Heart right ventricle (tissue), 16 donors: ENCODE results near the gene PNLIPRP1. TPM values are rescaled to one million over a fixed set of nuclear protein-coding genes. Genes with fewer than 3 reads are reported as not detected.

Experiments used
- ATAC-seq, 8 donors: fragments of 200-7000 bp; cut with Tn5 transposase; one replicate each; pipeline ENCODE4 v1.9.1; 2020; ENCODE audit warnings: mild to moderate bottlenecking in 8 of 8, moderate library complexity in 8 of 8, moderate number of reproducible peaks in 1 of 8
- DNase-seq, 2 donors: peaks; one replicate each; pipeline ENCODE4 v3.0.0-alpha.2; 2020
- H3K27ac ChIP-seq, 10 donors: fragments of 200-600 bp; sonication (generic) in 2 of 10; one replicate each; pipeline versions ENCODE4 v1.5.0 to v1.8.0; 2020 to 2022; ENCODE audit warnings: mild to moderate bottlenecking in 3 of 10
- H3K27me3 ChIP-seq, 7 donors: fragments of 200-600 bp; one replicate each; pipeline ENCODE4 v1.8.0; 2021 to 2022; ENCODE audit warnings: mild to moderate bottlenecking in 2 of 7
- H3K36me3 ChIP-seq, 9 donors: fragments of 200-600 bp; sonication (generic) in 1 of 9; one replicate each; pipeline versions ENCODE4 v1.5.0 to v1.8.0; 2020 to 2022; ENCODE audit warnings: mild to moderate bottlenecking in 2 of 9
- H3K4me1 ChIP-seq, 9 donors: fragments of 200-600 bp; sonication (generic) in 1 of 9; one replicate each; pipeline versions ENCODE4 v1.5.0 to v1.8.0; 2020 to 2022; ENCODE audit warnings: mild to moderate bottlenecking in 4 of 9
- H3K4me3 ChIP-seq, 10 donors: fragments of 200-600 bp; sonication (generic) in 2 of 10; one replicate each; pipeline versions ENCODE4 v1.5.0 to v1.8.0; 2020 to 2022; ENCODE audit warnings: mild to moderate bottlenecking in 7 of 10, moderate library complexity in 2 of 10
- H3K9me3 ChIP-seq, 11 donors: fragments of 200-600 bp in 10 of 11; sonication (generic) in 2 of 11; one replicate each; pipeline versions ENCODE4 v1.5.0 to v1.8.0; 2013 to 2022; ENCODE audit warnings: mild to moderate bottlenecking in 2 of 11, control low read depth in 1 of 11, moderate library complexity in 1 of 11
- WGBS, 2 donors: extraction: QIAGEN DNeasy Blood & Tissue Kit; methylation state at CpG; one replicate each; pipeline ENCODE4 v1.1.7; 2013; ENCODE audit warnings: inconsistent platforms in 1 of 2; 5-methylcytosine and 5-hydroxymethylcytosine counted together
- intact Hi-C, 10 donors: fragments of 100-400 bp; cut with DNase I; formaldehyde crosslinking; loops; one replicate each; pipeline versions ENCODE4 v1.11.1 to v1.14.2; 2022
- polyA plus RNA-seq, 2 donors: library from polyadenylated mRNA; stranded (reverse); fragments of 200-250 nt; gene quantifications; one replicate each; pipeline ENCODE4 v1.2.3, GENCODE V29; 2013
- total RNA-seq, 10 donors: library from RNA; stranded (reverse); fragmentation: NEBNext Ultra II Directional in 3 of 10; extraction: Animal tissue kit (Norgen Biotek cat#: 25700) in 3 of 10; gene quantifications; one replicate each; pipeline versions ENCODE4 v1.2.1 to v1.2.4, GENCODE V29; 2021 to 2023
- TF ChIP-seq, protein P1 (sequence below), 9 donors: fragments of 200-600 bp; sonication (generic) in 2 of 9; IDR thresholded peaks; one replicate each; pipeline versions ENCODE4 v1.5.0 to v1.8.0; 2021 to 2022; ENCODE audit warnings: antibody characterized with exemption in 9 of 9, mild to moderate bottlenecking in 5 of 9, moderate library complexity in 1 of 9
- donor health status: Arrhythmogenic right ventricular cardiomyopathy.
- donor health status: ischemic (EF 13 %, LVEDD 7.1; RV severe dilation, severe dysfunction).
- donor health status: healthy with polysubstance abuse.
- donor health status: DM: no; HTN: yes; CAD: no.
- donor health status: DM: no; HTN: no; CAD: no.
- donor health status: ischemic (EF 25% LVEDD 6.9; RV normal size, moderate dysfunction).
- donor health status: ischemic (EF 25% LVEDD 5.7; RV mildly dilated, moderate dysfunction).
- donor health status: healthy.
- donor health status: DM: yes; HTN: yes; CAD: no.
- donor health status: Ischemic cardiomyopathy.
- donor health status: ischemic (EF 35%, LVEDD 5.7; RV mildly dilated, moderate dysfunction).
- donor health status: nonischemic (EF 11% LVEDD 7.7; RV severe dilation, severe dysfunction).
- donor health status: DM: yes; HTN: yes; CAD: no.
- donor health status: PGD.
- donor health status: ischemic (EF 29% LVEDD 5.4; RV normal size, mild dysfunction).
- donor health status: nonischemic (EF 23%, LVEDD 6.1; RV moderate dilation, normal function).

PNLIPRP1 gene
- total and polyA plus RNA-seq, 12 donors = 0.16 to 1.2 (median 0.64) TPM; not detected in 4

DNA sequence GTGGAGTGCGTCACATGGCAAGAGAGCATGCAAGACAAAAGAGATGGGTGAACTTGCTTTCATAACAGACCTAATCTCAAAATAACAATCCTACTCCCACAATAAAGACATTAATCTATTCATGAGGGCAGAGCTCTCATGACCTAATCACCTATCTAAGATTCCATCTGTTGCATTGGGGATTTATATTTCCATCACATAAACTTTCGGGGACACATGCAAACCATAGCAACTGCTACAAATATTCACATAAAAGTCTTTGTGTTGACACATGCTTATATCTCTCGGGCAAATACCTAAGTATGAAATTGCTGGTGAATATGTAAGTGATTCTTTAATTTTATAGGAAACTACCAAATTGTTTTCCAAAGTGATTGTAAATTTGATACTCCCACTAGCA is 16.0 kb upstream of the PNLIPRP1 start:
- Histone ChIP-seq H3K27me3 (peaks cover 0 to 15% (median 0%) of the 10 kb centered on the region in 7 donors), H3K9me3 (no peaks in the 10 kb centered on the region), H3K4me3 (no peak overlapping the region), H3K36me3 (no peaks in the 10 kb centered on the region), H3K27ac (no peak overlapping the region), H3K4me1 (no peaks in the 10 kb centered on the region)
- intact Hi-C loops = no loop called here
- ATAC-seq (no peak), DNase-seq (no peak)
- TF ChIP-seq, protein P1, sequence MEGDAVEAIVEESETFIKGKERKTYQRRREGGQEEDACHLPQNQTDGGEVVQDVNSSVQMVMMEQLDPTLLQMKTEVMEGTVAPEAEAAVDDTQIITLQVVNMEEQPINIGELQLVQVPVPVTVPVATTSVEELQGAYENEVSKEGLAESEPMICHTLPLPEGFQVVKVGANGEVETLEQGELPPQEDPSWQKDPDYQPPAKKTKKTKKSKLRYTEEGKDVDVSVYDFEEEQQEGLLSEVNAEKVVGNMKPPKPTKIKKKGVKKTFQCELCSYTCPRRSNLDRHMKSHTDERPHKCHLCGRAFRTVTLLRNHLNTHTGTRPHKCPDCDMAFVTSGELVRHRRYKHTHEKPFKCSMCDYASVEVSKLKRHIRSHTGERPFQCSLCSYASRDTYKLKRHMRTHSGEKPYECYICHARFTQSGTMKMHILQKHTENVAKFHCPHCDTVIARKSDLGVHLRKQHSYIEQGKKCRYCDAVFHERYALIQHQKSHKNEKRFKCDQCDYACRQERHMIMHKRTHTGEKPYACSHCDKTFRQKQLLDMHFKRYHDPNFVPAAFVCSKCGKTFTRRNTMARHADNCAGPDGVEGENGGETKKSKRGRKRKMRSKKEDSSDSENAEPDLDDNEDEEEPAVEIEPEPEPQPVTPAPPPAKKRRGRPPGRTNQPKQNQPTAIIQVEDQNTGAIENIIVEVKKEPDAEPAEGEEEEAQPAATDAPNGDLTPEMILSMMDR (IDR thresholded peaks at IDR 0.05) = no peak
- 72 to 78% methylated on average over 3 of the region's 3 CpGs for WGBS, 2 donors

GRCh38 chr10:116587878-116588591 is 2.7 kb upstream of the PNLIPRP1 start:
- 83 to 89% methylated on average over 8 of the region's 8 CpGs for WGBS, 2 donors
- ATAC-seq = no peak
- no peak overlapping the region for H3K27ac ChIP-seq

GRCh38 chr10:116588995-116589394 is 1.8 kb upstream of the PNLIPRP1 start:
- no peak for ATAC-seq

More at GRCh38 chr10:116587878-116588591, 2.7 kb upstream of the PNLIPRP1 start:
- H3K4me3 ChIP-seq = no peak overlapping the region
- intact Hi-C loops = no loop called here
- peaks cover 0 to 7% (median 0%) of the 10 kb centered on the region in 11 donors for H3K9me3 ChIP-seq
- no peak for DNase-seq
- no peaks in the 10 kb centered on the region for H3K4me1 ChIP-seq
- TF ChIP-seq, protein P1 (IDR thresholded peaks at IDR 0.05) = no peak
- no peaks in the 10 kb centered on the region for H3K36me3 ChIP-seq
- peaks cover 0 to 2% (median 0%) of the 10 kb centered on the region in 7 donors for H3K27me3 ChIP-seq

DNA sequence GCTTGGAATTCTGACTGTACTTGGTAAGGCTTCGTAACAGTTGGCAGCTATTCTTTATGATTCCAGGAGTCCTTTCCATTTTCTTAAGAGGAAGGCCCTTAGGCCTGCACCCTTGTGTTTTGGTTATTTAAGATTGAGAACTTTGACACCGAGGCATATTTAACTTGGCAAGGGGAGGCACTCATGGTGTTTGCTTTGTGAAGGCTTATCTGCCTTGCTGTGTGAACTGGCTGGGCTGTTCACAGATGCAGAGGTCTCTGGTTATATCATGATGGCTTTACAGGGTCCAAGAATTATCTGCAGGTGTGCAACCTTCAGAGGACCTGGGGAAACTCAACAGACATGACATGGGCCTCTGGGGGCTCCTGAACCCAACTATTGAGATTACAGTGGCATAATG is 833 bp upstream of the PNLIPRP1 start:
- no peak overlapping the region for H3K4me3 ChIP-seq
- ATAC-seq = no peak
- peaks cover 0 to 2% (median 0%) of the 10 kb centered on the region in 7 donors for H3K27me3 ChIP-seq
- TF ChIP-seq, protein P1 (IDR thresholded peaks at IDR 0.05) = no peak
- no peak for DNase-seq
- no peak overlapping the region for H3K27ac ChIP-seq
- H3K9me3 ChIP-seq = peaks cover 0 to 7% (median 0%) of the 10 kb centered on the region in 11 donors
- 74 to 76% methylated on average over 2 of the region's 2 CpGs for WGBS, 2 donors
- no peaks in the 10 kb centered on the region for H3K4me1 ChIP-seq
- H3K36me3 ChIP-seq = no peaks in the 10 kb centered on the region
- intact Hi-C loops = no loop called here

More at GRCh38 chr10:116588995-116589394, 1.8 kb upstream of the PNLIPRP1 start:
- no peaks in the 10 kb centered on the region for H3K4me1 ChIP-seq
- no peak overlapping the region for H3K4me3 ChIP-seq
- intact Hi-C loops = no loop called here
- whole genome bisulfite sequencing, 2 donors = 80 to 84% methylated on average over 2 of the region's 2 CpGs
- no peak for DNase-seq
- peaks cover 0 to 7% (median 0%) of the 10 kb centered on the region in 11 donors for H3K9me3 ChIP-seq
- H3K27ac ChIP-seq = no peak overlapping the region
- peaks cover 0 to 2% (median 0%) of the 10 kb centered on the region in 7 donors for H3K27me3 ChIP-seq
- H3K36me3 ChIP-seq = no peaks in the 10 kb centered on the region
- TF ChIP-seq, protein P1 (IDR thresholded peaks at IDR 0.05) = no peak
